ENCODE data around the gene GPSM1.

GPSM1 gene

DNA sequence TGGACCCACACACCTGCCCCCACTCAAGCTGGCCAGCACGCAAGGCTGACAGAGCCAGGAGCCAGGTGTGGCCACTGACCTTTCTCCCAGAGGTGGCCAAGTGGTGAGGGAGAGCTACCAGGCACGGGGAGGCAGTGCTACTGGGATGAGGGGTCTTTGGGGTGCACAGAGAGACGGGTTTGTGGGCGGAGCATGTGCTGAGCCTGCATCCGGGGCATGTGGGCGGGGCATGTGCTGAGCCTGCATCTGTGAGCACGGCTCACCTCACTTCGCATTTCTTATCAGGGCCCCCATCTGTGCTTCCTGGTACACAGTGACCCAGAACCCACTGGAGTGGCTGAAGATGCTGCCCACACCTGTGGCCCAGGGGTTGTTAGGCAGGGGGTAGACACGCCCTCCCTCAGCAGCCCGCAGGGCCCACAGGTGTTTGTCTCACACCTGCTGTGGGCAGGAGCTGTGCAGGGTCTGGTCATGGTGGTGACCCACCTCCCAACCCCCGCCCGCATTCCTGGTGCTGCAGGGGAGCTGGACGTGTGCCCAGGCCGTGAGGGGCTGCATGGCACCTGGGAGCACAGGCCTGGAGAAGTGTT is 45.0 kb upstream of the GPSM1 start:
- H3K9ac ChIP-seq (ENCODE audit: insufficient read length) = no peak overlapping the region

DNA sequence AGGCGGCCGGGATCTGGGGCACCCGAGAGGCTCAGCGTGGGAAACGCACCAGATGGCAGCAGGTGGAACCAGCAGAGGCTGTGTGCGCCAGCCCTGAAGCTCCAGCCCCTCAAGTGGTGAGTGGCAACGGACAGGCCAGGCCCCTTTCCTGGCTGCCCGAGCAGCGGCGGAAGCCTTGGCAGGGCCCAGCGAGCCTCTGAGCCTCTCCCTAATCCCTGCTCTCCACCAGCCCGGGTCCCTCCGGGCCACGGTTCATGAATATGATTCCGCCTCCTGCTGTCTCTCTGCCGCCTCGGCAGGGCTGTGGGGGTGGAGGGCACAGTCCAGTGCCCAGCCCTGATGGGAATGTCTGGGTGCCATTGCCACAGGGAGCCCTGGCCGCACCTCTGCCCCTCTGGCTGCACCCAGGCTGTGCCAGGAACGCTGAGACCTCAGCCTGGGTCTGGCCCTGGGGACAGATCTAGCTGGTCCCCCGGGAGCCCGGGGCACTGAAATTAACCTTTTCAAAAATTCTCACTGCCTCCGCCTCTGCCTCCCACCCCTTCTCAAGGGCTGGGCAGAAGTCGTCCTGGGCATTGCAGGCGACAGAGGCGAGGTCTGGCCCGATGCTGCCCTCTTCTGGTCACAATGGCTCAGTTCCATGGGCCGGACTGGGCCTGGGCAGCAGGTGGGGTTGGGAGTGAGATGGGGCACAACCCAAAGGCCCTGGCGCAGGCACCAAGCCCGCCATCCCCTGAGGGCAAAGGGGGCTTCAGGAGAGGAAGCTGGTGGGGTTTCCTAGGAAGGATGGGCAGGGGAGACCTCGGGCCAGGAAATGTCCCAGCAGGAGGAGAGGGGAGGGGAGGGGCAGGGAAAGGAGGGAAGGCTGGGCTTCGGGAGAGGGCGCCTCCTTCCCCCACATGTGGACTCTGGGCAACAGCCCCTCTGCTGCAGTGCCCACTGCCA is 43.8 kb upstream of the GPSM1 start:
- Histone ChIP-seq H3K36me3 (ENCODE audit: insufficient read depth, low read length) (no peaks in the 10 kb centered on the region), H3K4me3 (no peak overlapping the region), H3K9ac (ENCODE audit: insufficient read length) (no peak overlapping the region), H3K9me3 (ENCODE audit: low read depth, low read length) (no peaks in the 10 kb centered on the region), H3K27ac (no peak overlapping the region)
- no peak for DNase-seq (ENCODE audit: low read depth, low spot score)
- TF ChIP-seq EZH2 (IDR thresholded peaks at IDR 0.05) (no peak), FOXP2 (optimal IDR thresholded peaks at IDR 0.05; ENCODE audit: control extremely low read depth, extremely low read length, insufficient read depth) (no peak), POLR2AphosphoS5 (IDR thresholded peaks at IDR 0.05; ENCODE audit: borderline replicate concordance, low read depth, low read length) (no peak)

More for the DNA sequence above, 45.0 kb upstream of the GPSM1 start:
- H3K9me3 ChIP-seq (ENCODE audit: low read depth, low read length) = no peaks in the 10 kb centered on the region
- H3K36me3 ChIP-seq (ENCODE audit: insufficient read depth, low read length) = no peaks in the 10 kb centered on the region
- TF ChIP-seq FOXP2 (optimal IDR thresholded peaks at IDR 0.05; ENCODE audit: control extremely low read depth, extremely low read length, insufficient read depth) = no peak
- TF ChIP-seq POLR2AphosphoS5 (IDR thresholded peaks at IDR 0.05; ENCODE audit: borderline replicate concordance, low read depth, low read length) = no peak
- TF ChIP-seq EZH2 (IDR thresholded peaks at IDR 0.05) = no peak
- DNase-seq (ENCODE audit: low read depth, low spot score) = no peak
- H3K27ac ChIP-seq = no peak overlapping the region
- H3K4me3 ChIP-seq = no peak overlapping the region

DNA sequence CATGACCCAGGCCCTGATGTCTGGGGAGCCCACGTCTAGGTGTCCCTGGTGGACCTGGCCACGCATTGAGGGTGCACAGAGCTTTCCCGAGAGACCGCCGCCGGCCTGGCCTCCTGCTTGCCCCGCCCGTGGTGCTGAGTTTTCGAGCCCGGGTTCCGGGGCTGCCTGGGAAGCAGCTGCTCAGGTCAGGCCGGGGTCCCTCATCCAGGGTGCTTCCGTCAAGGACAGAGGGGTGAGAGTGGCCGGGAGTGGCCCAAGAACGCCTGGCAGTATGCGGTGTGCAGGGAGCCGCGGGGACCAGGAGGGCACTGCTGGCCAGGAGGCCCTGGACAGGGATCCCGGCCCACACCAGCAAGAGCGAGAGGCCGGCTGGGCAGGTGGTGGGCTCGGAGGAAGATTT is 43.0 kb upstream of the GPSM1 start:
- no peak for DNase-seq (ENCODE audit: low read depth, low spot score)
- Histone ChIP-seq H3K9me3 (ENCODE audit: low read depth, low read length) (no peaks in the 10 kb centered on the region), H3K9ac (ENCODE audit: insufficient read length) (no peak overlapping the region), H3K27ac (no peak overlapping the region), H3K4me3 (no peak overlapping the region), H3K36me3 (ENCODE audit: insufficient read depth, low read length) (no peaks in the 10 kb centered on the region)
- no peak for TF ChIP-seq FOXP2 (optimal IDR thresholded peaks at IDR 0.05; ENCODE audit: control extremely low read depth, extremely low read length, insufficient read depth)

GRCh38 chr9:136284951-136285350 is 42.4 kb upstream of the GPSM1 start:
- no peak overlapping the region for H3K9ac ChIP-seq (ENCODE audit: insufficient read length)
- no peak for TF ChIP-seq FOXP2 (optimal IDR thresholded peaks at IDR 0.05; ENCODE audit: control extremely low read depth, extremely low read length, insufficient read depth)
- no peak for TF ChIP-seq EZH2 (IDR thresholded peaks at IDR 0.05)
- TF ChIP-seq POLR2AphosphoS5 (IDR thresholded peaks at IDR 0.05; ENCODE audit: borderline replicate concordance, low read depth, low read length) = no peak
- H3K4me3 ChIP-seq = no peak overlapping the region
- no peak for DNase-seq (ENCODE audit: low read depth, low spot score)
- H3K27ac ChIP-seq = no peak overlapping the region
- H3K9me3 ChIP-seq (ENCODE audit: low read depth, low read length) = no peaks in the 10 kb centered on the region
- no peaks in the 10 kb centered on the region for H3K36me3 ChIP-seq (ENCODE audit: insufficient read depth, low read length)

- TF ChIP-seq POLR2AphosphoS5 (IDR thresholded peaks at IDR 0.05; ENCODE audit: borderline replicate concordance, low read depth, low read length) = no peak
- no peak for TF ChIP-seq FOXP2 (optimal IDR thresholded peaks at IDR 0.05; ENCODE audit: control extremely low read depth, extremely low read length, insufficient read depth)
- TF ChIP-seq EZH2 (IDR thresholded peaks at IDR 0.05) = no peak
- H3K36me3 ChIP-seq (ENCODE audit: insufficient read depth, low read length) = no peaks in the 10 kb centered on the region
- no peak overlapping the region for H3K9ac ChIP-seq (ENCODE audit: insufficient read length)
- no peaks in the 10 kb centered on the region for H3K9me3 ChIP-seq (ENCODE audit: low read depth, low read length)
- DNase-seq (ENCODE audit: low read depth, low spot score) = no peak
- H3K4me3 ChIP-seq = no peak overlapping the region
- no peak overlapping the region for H3K27ac ChIP-seq
Observed at GRCh38 chr9:136285501-136286358, 41.6 kb upstream of the GPSM1 start.

DNA sequence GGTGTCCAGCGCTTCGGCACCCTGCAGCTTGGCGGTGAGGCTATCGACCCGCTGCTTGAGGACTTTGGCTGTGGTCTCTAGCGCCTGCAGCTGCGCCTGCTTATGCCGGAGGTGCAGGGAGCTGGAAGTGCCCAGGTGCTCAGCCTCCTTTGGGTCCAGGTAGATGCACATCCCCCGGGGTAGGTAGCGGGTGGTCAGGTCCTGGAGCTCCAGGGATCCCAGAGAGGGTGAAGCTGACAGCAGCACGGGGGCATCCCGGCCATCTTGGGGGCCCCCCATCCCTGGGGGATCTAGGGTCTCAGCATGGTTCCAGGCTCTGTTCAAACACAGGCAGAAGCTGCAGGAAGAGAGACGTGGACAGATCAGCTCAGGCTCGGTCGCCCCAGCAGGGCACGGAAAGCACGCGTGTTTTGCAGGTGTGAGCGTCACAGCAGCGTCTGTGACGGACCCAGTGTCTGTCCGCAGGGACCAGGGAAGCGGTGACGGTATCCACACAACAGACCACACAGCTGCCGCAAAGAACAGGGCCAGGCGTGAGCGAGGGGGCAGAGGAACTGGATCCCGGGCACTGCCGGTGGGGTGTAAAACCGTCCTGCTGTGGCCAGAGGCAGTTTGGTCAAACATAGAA is 40.9 kb upstream of the GPSM1 start:
- DNase-seq (ENCODE audit: low read depth, low spot score) = no peak
- no peak overlapping the region for H3K9ac ChIP-seq (ENCODE audit: insufficient read length)
- H3K4me3 ChIP-seq = no peak overlapping the region
- H3K9me3 ChIP-seq (ENCODE audit: low read depth, low read length) = no peaks in the 10 kb centered on the region
- no peaks in the 10 kb centered on the region for H3K36me3 ChIP-seq (ENCODE audit: insufficient read depth, low read length)
- no peak overlapping the region for H3K27ac ChIP-seq
- TF ChIP-seq POLR2AphosphoS5 (IDR thresholded peaks at IDR 0.05; ENCODE audit: borderline replicate concordance, low read depth, low read length) (no peak), FOXP2 (optimal IDR thresholded peaks at IDR 0.05; ENCODE audit: control extremely low read depth, extremely low read length, insufficient read depth) (no peak), EZH2 (IDR thresholded peaks at IDR 0.05) (no peak)

DNA sequence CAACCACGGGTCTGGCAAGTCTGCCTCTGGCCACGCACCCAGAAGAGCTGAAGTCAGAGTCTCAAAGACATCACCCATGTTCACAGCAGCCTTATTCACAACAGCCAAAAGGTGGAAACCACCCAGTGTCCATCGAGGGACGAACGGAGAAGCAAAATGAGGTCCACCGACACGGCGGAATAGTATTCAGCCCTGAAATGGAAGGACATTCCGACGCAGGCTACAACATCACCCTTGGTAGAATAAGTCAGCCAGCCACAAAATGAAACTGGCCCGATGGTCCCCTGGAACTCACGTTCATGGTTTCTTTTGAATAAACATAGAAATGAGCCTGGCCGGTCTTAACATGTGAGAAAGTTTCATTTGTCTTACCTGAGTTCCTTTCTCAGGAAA is 40.4 kb upstream of the GPSM1 start:
- no peak overlapping the region for H3K9ac ChIP-seq (ENCODE audit: insufficient read length)
- no peak overlapping the region for H3K4me3 ChIP-seq
- no peaks in the 10 kb centered on the region for H3K36me3 ChIP-seq (ENCODE audit: insufficient read depth, low read length)
- TF ChIP-seq POLR2AphosphoS5 (IDR thresholded peaks at IDR 0.05; ENCODE audit: borderline replicate concordance, low read depth, low read length) (no peak), FOXP2 (optimal IDR thresholded peaks at IDR 0.05; ENCODE audit: control extremely low read depth, extremely low read length, insufficient read depth) (no peak), EZH2 (IDR thresholded peaks at IDR 0.05) (no peak)
- no peak overlapping the region for H3K27ac ChIP-seq
- DNase-seq (ENCODE audit: low read depth, low spot score) = no peak
- no peaks in the 10 kb centered on the region for H3K9me3 ChIP-seq (ENCODE audit: low read depth, low read length)
